NCI-H1105 treated with DMSO at 0.1 percent for 48 hours (cell line): ENCODE data around the gene CPAMD8.
"Not testable (repeated sequence)": the region's sequence is repeated elsewhere in the genome, so short reads cannot be mapped to it uniquely, and the experiment has no call there.

Source experiments
- DNase-seq: peaks from one replicate; lab custom pipeline; 2025; lab: John Stamatoyannopoulos, UW

Gene CPAMD8

DNA sequence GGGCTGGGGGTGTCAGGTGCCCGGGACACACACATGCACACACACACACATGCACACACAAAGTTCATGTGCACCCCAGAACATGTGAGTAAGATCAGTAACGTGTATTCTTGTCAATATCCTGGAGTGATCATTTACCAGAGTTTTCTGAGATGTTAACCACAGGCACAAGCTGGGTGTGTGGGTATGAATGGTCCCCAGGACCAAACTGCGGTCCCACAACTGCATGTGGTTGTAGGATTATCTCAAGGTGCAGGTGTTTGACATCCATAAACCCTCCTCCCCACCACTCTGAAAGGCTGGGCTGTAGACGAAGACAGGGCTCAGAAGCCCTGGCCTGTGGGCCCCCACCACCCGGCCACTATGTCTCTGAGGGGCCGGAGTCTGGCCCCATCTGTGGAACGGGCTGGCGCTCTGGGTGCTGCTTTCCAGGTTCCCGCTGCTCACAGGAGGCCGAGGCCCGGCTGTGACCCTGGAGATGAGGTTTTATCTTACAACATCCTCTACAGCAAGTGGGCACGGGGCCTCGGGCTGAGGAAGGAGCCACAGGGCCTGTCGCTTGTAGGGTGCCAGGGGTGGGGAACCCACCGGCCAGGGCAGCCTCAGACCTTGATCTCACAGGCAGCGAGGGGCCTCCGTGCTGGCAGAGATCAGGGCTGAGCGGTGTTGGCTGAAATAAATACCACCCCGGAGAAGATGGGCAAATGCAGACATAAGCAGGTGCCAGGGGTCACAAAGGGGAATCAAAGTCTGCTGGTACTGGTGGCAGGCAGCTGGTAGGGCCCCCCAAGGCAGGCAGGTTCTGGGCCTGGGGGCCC lies 133.5 kb downstream of the CPAMD8 start:
- no peak for DNase-seq

DNA sequence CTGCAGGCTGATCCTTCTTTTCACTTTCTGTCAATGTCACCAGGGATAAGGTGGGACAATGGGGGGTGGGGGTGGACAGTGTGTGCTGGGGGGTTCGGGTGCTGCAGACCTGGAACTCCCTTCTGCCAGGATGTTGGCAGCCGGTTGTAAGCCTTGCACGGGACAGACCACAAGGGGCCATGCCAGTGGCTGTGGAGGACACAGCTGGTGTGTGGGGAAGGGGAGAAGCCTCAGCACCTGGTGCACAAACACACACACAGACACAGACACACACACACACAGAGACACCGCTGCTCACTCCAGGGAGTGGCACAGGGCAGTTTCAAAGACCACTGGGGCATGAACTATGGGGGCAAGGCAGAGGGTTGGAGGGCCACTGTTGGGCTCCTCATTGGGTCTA lies 134.2 kb downstream of the CPAMD8 start:
- no peak for DNase-seq

DNA sequence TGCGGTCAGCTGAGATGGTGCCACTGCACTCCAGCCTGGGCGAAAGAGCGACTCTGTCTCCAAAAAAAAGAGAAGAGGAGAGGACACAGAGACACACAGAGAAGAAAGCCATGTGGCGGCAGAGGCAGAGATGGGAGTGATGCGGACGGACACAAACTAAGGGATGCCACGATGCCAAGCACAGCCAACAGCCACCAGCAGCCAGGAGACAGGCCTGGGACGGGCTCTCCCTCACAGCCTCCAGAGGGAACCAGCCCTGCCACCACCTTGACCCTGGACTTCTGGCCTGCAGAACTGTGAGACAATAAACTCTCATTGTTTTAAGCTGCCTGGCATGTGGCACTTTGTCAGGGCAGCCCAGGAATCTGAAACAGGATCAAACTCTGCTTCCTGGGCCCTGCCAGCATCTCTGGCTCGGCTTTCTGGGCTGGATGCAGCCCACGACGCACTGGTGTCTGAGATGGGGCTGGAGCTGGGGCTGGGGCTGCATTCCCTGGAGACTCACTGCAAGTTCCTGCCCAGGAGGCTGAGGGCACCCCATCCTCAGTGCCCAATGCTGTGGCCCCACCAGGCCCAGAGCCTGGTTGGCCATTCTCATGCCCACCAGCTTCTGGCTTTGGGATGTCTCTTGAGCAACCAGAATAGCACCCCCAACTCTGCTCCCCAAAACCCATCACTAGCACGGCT lies 134.8 kb downstream of the CPAMD8 start:
- DNase-seq, result no peak

DNA sequence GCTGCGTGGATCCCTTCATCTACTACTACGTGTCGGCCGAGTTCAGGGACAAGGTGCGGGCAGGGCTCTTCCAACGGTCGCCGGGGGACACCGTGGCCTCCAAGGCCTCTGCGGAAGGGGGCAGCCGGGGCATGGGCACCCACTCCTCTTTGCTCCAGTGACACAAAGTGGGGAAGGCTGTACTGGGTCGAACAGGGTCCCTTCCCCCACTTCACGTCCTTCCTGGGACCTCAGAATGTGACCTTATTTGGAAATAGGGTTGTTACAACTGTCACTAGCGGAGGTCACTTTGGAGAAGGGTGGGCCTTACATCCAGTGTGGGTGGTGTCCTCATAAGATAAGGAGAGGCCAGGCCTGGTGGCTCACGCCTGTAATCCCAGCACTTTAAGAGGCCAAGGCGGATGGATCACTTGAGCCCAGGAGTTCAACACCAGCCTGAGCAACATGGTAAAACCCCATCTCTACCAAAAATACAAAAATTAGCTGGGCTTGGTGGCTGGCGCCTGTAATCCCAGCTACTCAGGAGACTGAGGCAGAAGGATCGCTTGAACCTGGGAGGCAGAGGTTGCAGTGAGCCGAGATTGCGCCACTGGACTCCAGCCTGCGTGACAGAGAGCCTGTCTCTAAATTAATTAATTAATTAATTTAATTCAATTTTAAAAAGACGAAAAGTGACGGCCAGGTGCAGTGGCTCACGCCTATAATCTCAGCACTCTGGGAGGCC lies 136.0 kb downstream of the CPAMD8 start:
- DNase-seq, result no peak

DNA sequence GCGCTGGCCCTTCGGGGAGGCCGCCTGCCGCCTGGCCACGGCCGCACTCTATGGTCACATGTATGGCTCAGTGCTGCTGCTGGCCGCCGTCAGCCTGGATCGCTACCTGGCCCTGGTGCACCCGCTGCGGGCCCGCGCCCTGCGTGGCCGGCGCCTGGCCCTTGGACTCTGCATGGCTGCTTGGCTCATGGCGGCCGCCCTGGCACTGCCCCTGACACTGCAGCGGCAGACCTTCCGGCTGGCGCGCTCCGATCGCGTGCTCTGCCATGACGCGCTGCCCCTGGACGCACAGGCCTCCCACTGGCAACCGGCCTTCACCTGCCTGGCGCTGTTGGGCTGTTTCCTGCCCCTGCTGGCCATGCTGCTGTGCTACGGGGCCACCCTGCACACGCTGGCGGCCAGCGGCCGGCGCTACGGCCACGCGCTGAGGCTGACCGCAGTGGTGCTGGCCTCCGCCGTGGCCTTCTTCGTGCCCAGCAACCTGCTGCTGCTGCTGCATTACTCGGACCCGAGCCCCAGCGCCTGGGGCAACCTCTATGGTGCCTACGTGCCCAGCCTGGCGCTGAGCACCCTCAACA lies 136.6 kb downstream of the CPAMD8 start:
- no peak for DNase-seq

DNA sequence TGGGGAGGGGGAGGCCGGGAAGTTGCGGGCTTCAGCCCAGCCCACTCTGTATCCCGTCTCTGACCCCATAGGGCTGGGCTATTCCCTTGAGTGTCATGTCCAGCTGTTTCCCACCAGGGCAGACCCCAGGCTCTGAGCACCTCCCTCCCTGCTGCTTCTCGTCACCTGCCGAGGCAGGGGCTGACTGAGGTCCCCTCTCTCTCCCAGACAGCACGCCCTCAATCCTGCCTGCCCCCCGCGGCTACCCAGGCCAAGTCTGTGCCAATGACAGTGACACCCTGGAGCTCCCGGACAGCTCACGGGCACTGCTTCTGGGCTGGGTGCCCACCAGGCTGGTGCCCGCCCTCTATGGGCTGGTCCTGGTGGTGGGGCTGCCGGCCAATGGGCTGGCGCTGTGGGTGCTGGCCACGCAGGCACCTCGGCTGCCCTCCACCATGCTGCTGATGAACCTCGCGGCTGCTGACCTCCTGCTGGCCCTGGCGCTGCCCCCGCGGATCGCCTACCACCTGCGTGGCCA lies 137.2 kb downstream of the CPAMD8 start:
- DNase-seq, result no peak

DNA sequence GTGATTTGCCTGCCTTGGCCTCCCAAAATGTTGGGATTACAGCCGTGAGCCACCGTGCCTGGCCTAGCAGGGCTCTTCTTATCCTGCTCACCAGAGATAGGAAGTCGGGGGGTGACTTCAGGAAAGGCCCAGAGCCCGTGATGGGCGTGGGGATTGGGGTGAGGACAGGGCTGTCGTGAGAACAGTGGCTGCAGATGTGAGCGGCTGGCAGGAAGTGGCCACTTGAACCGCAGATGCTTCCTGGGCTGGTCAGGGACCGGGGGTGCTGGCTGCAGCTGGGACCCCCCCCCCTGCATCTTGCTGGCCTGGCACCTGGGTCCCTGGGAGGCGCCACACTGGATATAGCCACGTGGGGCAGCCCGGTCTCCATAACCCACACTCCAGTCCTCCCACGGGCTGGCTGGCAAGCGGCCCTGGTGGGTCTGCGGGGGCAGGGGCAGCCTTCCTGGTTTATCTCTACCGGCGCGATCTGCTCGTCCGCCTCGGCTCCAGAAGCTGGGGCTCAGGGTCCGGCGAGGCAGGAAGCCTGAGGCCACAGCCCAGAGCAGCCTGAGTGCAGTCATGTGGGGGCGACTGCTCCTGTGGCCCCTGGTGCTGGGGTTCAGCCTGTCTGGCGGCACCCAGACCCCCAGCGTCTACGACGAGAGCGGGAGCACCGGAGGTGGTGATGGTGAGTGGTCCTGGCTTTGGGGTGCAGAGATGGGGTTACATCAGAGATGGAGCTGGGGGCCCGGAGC lies 137.8 kb downstream of the CPAMD8 start, which contains the start of gene F2RL3:
Gene F2RL3 (plus strand): TSS at position 371 of the 737 bp plus-strand sequence. CDS start 191 bp downstream, at position 562.
- DNase-seq, result no peak

DNA sequence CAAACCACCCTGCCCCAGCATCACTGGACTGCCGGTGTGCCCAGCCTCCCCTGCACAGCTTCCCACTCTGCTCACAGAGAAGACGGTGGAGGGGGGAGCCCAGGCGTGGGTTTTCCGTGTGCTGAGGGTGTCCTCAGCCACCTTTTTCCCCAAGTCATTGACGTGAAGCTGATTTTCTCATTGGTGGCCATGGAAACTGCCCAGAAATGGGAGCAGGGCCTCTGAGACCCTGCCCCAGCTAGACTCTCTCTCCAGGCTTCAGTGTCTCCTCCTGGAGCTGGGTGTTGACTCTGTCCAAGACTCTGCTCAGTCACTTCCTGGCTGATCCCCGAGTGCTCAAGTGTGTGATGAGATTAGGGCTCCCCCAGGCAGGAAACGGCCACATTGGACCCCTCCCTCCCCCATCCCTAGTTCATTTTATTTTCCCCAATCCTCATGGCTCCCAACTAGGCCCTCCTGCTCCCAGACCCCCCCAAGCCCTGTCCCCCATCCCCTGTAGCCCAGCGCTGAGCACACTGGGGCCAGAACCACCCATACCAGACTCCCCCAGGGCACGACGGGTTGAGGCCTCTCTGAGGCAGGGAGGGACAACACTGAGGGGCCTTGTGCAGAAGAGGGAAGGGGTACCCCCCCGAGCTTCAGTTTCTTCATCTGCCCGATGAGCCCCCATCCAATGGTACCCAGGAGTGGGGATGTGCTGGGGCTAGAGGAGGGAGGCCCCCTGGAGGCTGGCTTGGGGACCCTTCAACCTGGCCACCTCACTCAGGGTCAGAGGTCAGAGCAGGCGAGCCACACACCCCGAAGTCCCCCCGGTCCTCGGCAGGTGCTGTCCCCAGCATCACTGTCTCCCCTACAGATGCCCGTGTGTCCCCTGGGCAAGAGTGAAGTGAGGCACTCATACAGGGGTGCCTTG lies 139.0 kb downstream of the CPAMD8 start:
- no peak for DNase-seq

DNA sequence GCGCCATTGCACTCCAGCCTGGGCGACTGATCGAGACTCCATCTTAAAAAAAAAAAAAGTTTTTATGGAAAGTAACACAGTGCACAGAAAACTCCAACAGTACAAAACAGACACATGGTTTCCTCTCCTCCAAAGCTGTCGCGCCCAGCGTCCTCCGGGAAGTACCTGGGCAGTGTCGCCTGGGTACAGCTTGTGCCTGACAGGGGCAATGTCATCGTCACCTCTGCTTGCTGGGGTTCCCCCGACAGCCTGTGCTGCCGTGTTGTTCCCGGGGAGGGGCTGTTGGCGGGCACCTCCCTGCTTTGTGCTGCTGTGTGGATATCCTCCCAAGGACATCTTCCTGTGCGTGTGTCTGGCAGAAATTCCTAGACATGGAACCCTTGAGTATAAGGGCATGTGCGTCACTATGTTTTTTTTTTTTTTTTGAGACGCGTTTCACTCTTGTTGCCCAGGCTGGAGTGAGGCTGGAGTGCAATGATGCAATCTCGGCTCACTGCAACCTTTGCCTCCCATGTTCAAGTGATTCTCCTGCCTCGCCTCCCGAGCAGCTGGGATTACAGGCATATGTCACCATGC lies 140.2 kb downstream of the CPAMD8 start:
- no peak for DNase-seq

DNA sequence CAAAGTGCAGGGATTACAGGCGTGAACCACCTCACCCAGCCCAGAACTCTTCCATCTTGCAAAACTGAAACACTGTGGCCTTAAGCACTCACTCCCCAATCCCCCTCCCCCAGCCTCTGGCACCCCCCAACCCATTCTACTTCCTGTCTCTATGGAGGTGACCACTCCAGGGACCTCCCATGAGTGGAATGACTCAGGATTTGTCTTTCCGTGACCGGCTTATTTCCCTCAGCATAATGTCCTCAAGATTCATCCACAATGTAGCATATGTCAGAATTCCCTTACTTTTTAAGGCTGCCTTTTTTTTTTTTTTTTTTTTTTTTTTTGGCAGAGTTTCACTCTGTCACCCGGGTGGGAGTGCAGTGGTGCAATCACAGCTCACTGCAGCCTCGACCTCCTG lies 141.4 kb downstream of the CPAMD8 start:
- DNase-seq, result no peak

DNA sequence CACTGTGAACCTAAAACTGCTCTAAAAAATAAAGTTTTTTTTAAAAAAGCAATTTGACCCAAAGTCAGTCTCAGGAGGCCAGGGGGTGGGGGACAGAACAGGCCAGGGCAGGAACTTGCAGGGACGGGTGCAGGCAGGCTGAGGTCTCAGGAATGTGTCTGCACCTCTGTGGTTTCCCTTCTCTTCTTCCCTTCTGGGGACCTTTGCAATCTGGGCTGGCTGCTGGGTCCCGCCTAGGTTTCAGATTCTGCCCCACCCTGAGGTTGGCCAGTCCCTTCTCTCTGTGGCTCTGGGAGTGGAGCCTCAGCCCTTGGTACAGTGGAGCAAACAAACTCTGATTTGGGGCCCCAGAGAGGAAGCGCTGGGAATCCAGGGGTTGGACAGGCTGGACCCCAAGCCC lies 143.1 kb downstream of the CPAMD8 start:
- no peak for DNase-seq

DNA sequence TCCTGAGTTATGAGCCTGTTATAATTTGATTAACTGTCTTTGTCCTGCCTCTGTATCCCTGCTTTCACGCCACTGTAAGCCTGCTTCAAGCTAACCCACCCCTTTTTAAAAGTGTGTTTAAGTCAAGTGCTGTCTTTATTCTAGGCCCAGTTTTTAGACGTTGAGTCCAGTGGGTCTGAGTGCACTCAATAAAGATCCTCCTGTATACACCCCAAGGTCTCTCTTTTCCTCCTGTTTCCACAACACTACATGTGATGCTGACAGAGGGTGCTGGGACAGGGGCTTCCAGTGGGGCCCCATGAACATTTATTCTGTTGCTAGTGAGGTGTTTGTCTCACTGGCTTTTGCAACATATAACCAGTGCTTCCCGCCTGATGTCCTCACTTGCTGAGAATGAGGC lies 144.5 kb downstream of the CPAMD8 start:
- DNase-seq, result no peak

DNA sequence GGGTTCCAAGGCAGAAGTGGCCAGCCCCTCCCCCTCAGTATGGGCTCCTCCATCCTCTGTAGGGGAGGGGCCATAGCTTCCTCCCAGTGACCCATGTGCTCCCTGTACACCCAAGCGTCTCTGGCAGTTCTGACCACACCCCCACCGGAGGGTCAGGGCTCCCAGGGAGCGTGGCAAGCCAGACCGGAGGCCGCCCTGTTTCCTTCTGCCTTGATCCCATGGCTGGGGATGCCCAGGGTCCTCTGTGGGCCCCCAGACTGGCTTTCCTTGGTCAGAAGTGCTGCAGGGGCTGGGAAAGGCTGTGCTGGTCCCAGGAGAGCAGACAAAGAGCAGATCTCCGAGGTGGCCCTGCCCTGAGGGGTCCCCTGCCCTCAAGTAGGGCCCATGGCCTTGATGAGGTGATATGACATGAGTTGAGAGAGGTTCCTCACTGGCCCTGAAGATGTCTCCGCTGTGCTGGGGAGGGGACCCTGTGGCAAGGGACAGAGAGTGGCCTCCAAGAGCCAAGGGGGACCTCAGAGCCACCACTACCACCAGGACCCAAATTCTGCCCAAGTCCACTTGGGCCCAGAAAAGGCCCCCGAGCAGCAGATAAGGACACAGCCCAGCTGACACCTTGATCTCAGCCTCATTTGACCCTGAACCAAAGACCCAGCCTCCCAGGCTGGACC lies 145.6 kb downstream of the CPAMD8 start:
- DNase-seq, result no peak

DNA sequence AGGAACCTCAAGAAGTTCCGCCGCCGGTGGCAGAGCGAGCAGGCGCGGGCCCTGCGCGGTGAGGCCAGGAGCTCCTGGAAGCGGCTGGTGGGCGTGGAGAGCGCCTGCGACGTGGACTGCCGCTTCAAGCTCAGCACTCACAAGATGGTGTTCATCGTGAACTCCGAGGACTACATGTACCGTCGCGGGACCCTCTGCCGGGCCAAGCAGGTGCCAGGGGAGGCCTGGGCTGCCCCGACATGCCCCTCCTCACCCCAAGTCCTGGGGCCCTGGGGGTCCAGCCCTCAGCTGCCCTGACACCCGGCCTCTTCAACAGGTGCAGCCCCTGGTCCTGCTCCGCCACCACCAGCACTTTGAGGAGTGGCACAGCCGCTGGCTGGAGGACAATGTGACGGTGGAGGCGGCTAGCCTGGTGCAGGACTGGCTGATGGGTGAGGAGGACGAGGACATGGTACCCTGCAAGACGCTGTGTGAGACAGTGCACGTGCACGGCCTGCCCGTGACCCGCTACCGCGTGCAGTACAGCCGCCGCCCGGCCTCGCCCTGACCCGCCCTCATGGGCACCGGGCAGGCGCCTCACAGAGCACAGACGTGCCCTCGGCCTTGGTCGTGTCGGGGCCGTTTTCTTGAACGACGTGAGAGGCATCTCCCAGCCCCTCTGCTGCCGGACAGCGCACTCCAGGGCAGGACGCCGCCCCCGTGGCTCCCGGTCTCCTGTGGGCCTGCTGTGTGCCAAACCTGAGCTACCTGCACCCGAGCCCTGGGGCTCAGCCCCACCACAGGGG lies 148.2 kb downstream of the CPAMD8 start:
- no peak for DNase-seq

DNA sequence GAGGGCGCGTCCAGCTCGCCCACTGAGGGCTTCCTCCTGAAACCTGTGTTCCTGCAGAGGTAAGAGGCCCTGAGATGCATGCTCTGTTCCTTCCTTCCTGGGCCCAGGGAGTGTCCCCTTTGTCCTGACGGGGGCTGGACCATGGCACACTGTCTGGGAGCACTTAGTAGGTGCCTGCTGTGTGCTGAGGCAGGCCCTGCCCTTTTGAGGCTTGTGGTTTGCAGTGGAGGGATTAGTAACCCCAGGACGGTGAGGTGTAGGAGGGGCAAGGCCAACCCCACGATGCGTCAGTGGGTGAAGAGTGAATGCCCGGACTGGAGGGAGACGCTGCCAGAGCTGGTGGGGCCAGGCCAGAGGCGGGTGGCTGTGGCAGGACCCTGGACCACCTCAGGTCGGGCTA lies 149.0 kb downstream of the CPAMD8 start:
- DNase-seq, result no peak

DNA sequence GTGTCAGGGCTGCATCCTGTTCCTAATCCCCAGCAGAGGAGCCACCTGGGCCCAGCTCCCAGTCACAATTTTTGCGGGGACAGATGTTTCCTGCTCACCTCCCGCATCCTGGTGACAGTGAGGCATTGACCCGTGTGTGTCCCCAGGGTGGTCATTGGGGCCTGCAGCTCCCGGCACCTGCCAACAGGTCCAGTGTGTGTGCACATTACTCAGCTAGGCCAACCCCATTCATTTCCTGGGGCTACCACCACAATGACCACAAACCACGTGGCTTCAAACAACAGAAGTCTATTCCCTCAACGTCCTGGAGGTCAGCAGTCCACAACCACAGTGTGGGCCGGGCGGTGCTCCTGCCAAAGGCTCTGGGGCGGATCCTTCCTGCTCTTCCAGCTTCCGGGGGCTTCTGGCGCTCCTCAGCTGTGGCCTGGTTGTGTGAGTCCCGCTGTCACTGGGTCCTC lies 149.7 kb downstream of the CPAMD8 start:
- no peak for DNase-seq

DNA sequence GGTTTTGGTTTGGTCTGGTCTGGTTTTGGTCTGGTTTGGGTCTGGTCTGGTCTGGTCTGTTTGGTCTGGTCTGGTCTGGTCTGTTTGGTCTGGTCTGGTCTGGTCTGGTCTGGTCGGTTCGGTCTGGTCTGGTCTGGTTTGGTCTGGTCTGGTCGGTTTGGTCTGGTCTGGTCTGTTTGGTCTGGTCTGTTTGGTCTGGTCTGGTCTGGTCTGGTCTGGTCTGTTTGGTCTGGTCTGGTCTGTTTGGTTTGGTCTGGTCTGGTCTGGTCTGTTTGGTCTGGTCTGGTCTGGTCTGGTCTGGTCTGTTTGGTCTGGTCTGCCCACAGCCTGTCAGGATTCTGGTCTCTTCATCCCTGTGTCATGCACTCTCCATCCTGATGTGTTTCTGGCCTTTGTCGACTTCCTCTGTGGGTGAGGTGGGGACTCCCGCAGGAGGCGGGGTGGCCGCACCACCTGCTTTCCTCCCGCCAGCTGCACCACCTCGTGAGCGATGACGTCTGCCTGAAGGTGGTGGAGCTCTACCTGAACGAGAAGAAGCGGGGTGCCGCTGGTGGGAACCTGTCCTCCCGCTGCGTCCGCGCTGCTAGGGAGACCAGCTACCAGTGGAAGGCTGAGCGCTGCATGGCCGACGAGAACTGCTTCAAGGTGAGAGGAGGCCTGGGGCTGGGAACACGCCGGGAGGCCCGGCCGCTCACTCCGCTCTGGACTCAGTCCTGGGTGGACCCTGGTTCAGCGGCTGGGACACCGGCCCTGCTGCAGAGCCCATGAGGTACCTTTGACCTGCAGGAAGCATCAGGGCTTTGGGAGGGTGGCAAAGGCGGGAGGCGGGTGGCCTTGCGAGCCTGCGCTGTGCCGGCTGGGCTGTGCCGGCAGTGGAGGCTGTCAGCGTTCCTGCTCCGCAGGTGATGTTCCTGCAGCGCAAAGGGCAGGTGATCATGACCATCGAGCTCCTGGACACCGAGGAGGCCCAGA lies 150.7 kb downstream of the CPAMD8 start:
- no peak for DNase-seq

DNA sequence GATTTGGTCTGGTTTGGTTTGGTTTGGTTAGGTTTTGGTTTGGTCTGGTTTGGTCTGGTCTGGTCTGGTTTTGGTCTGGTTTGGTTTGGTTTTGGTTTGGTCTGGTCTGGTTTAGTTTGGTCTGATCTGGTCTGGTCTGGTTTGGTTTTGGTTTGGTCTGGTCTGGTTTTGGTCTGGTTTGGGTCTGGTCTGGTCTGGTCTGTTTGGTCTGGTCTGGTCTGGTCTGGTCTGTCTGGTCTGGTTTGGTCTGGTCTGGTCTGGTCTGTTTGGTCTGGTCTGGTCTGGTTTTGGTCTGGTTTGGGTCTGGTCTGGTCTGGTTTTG lies 151.7 kb downstream of the CPAMD8 start:
- not testable (repeated sequence) for DNase-seq
